ENCODE results near the gene ELANE. TPM values are rescaled to one million over a fixed set of nuclear protein-coding genes. Genes with fewer than 3 reads are reported as not detected.

ELANE gene
- total and polyA plus RNA-seq, 4 donors: 0.17 to 37.4 (median 1.8) TPM

DNA sequence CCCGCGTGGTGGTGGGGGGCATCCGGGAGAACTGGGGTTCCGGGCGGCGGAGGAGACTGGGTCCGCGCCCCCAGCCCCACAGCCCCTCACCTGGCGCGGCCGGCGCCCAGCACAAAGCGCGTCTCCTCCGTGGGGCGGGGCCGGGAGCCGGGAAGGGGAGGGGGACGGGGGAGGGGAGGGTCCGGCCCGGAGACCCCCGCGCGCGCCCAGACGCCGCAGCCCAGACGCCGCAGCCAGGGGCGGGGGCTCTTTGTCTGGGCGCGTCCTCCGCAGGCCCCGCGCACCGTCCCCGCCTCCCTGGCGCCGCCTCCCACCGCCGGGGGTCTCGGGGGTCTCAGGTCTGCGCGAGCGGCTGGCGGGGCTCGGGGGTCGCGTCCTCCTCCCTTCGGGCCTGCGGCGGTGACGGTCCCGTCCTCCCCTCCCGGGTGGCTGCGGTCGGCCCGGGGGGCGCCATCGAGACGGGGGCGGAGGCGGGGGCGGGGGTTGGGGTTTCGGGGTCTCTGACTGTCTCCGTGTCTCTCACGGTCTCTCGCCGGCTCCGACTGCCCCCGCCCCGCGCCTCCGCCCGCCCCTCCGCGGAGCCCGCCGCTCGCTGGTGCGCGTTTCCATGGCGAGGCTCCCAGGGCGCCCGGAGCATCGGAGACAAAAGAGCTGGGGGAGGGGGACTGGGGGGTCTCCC lies 30.1 kb upstream of the ELANE start, which contains the start of gene PLPPR3:
Gene PLPPR3, minus strand, starts transcription at position 131 of the 679 bp plus-strand sequence. CDS start 396 bp downstream, outside the sequence.
- Histone ChIP-seq H3K9me3 (ENCODE audit: control insufficient read depth in 4 of 4, low read length in 3 of 4) (no peaks in the 10 kb centered on the region), H3K27me3 (ENCODE audit: control insufficient read depth in 4 of 4, insufficient read depth in 4 of 4, low read length in 3 of 4) (peaks cover 0 to 6% (median 1%) of the 10 kb centered on the region in 4 donors), H3K4me3 (ENCODE audit: low read depth in 1 of 3, low read length in 3 of 3) (peak within 1 kb of the TSS in 1 of 3 donors; percentile 45), H3K36me3 (ENCODE audit: control insufficient read depth in 4 of 4, insufficient read depth in 3 of 4, low read depth in 1 of 4, low read length in 3 of 4) (no peaks in the 10 kb centered on the region), H3K4me1 (ENCODE audit: control insufficient read depth in 4 of 4, insufficient read depth in 4 of 4, low read length in 3 of 4) (peaks cover 0 to 8% (median 0%) of the 10 kb centered on the region in 4 donors), H3K27ac (ENCODE audit: low read depth in 1 of 2, low read length in 2 of 2) (no peak within 1 kb of the TSS), H3K9ac (ENCODE audit: low read depth in 1 of 2, low read length in 2 of 2) (no peak within 1 kb of the TSS)
- 3% methylated on average over 86 of the region's 86 CpGs for WGBS
- no peak for TF ChIP-seq HNF4G (IDR thresholded peaks at IDR 0.05)
- TF ChIP-seq EGR1 (IDR thresholded peaks at IDR 0.05; ENCODE audit: low read depth in 2 of 2): no peak
- no peak for TF ChIP-seq FOXA1 (IDR thresholded peaks at IDR 0.05)
- TF ChIP-seq RXRA (IDR thresholded peaks at IDR 0.05): no peak
- no peak for TF ChIP-seq SP1 (IDR thresholded peaks at IDR 0.05)
- no peak for TF ChIP-seq HNF4A (conservative IDR thresholded peaks at IDR 0.05)
- no peak for TF ChIP-seq RAD21 (IDR thresholded peaks at IDR 0.05)
- TF ChIP-seq, protein P1, sequence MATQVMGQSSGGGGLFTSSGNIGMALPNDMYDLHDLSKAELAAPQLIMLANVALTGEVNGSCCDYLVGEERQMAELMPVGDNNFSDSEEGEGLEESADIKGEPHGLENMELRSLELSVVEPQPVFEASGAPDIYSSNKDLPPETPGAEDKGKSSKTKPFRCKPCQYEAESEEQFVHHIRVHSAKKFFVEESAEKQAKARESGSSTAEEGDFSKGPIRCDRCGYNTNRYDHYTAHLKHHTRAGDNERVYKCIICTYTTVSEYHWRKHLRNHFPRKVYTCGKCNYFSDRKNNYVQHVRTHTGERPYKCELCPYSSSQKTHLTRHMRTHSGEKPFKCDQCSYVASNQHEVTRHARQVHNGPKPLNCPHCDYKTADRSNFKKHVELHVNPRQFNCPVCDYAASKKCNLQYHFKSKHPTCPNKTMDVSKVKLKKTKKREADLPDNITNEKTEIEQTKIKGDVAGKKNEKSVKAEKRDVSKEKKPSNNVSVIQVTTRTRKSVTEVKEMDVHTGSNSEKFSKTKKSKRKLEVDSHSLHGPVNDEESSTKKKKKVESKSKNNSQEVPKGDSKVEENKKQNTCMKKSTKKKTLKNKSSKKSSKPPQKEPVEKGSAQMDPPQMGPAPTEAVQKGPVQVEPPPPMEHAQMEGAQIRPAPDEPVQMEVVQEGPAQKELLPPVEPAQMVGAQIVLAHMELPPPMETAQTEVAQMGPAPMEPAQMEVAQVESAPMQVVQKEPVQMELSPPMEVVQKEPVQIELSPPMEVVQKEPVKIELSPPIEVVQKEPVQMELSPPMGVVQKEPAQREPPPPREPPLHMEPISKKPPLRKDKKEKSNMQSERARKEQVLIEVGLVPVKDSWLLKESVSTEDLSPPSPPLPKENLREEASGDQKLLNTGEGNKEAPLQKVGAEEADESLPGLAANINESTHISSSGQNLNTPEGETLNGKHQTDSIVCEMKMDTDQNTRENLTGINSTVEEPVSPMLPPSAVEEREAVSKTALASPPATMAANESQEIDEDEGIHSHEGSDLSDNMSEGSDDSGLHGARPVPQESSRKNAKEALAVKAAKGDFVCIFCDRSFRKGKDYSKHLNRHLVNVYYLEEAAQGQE (IDR thresholded peaks at IDR 0.05): no peak
- TF ChIP-seq JUND (IDR thresholded peaks at IDR 0.05): no peak
- TF ChIP-seq FOXA2 (IDR thresholded peaks at IDR 0.05): no peak
- no peak for DNase-seq (ENCODE audit: low spot score)

DNA sequence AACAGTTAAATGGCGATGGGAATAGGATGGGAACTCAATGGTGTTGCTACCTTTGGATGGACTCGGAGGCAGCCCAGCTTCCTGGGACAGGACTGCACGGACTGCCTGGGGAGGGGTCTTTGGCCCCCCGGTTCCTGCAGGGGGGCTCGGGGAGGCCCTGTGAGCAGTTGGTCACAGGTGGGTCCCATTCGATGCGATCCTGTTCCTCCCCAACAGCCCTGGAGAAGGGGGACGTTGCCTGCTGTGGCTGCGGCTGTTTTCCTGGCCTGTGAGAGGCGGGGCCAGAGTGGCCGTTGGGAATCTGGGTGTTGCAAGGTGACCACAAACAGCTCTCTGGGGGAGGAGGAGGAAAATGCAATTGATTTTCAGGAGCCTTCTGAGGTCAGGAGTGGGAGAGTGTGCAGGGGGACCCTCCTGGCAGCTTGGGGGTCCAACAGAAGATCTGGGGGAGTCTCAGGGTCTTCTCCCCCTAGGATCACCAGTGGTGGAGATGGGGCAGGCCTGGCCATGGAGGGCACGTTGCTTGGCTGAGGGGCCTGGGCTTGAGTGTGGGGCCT lies 28.5 kb upstream of the ELANE start:
- H3K4me3 ChIP-seq (ENCODE audit: low read depth in 1 of 3, low read length in 3 of 3): no peak overlapping the region
- DNase-seq (ENCODE audit: low spot score): no peak
- H3K4me1 ChIP-seq (ENCODE audit: control insufficient read depth in 4 of 4, insufficient read depth in 4 of 4, low read length in 3 of 4): peaks cover 0 to 8% (median 0%) of the 10 kb centered on the region in 4 donors
- H3K27me3 ChIP-seq (ENCODE audit: control insufficient read depth in 4 of 4, insufficient read depth in 4 of 4, low read length in 3 of 4): peaks cover 0 to 6% (median 1%) of the 10 kb centered on the region in 4 donors
- no peak overlapping the region for H3K9ac ChIP-seq (ENCODE audit: low read depth in 1 of 2, low read length in 2 of 2)
- H3K36me3 ChIP-seq (ENCODE audit: control insufficient read depth in 4 of 4, insufficient read depth in 3 of 4, low read depth in 1 of 4, low read length in 3 of 4): no peaks in the 10 kb centered on the region
- WGBS: 32% methylated on average over 12 of the region's 12 CpGs
- TF ChIP-seq, protein P2, sequence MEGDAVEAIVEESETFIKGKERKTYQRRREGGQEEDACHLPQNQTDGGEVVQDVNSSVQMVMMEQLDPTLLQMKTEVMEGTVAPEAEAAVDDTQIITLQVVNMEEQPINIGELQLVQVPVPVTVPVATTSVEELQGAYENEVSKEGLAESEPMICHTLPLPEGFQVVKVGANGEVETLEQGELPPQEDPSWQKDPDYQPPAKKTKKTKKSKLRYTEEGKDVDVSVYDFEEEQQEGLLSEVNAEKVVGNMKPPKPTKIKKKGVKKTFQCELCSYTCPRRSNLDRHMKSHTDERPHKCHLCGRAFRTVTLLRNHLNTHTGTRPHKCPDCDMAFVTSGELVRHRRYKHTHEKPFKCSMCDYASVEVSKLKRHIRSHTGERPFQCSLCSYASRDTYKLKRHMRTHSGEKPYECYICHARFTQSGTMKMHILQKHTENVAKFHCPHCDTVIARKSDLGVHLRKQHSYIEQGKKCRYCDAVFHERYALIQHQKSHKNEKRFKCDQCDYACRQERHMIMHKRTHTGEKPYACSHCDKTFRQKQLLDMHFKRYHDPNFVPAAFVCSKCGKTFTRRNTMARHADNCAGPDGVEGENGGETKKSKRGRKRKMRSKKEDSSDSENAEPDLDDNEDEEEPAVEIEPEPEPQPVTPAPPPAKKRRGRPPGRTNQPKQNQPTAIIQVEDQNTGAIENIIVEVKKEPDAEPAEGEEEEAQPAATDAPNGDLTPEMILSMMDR (IDR thresholded peaks at IDR 0.05; ENCODE audit: low read depth, low read length, missing input control): no peak
- TF ChIP-seq TAF1 (conservative IDR thresholded peaks at IDR 0.05) (no peak), NR2F2 (IDR thresholded peaks at IDR 0.05) (no peak), FOXA1 (IDR thresholded peaks at IDR 0.05) (no peak), YY1 (IDR thresholded peaks at IDR 0.05) (no peak)
- TF ChIP-seq, protein P3, sequence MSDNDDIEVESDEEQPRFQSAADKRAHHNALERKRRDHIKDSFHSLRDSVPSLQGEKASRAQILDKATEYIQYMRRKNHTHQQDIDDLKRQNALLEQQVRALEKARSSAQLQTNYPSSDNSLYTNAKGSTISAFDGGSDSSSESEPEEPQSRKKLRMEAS (IDR thresholded peaks at IDR 0.05): no peak
- TF ChIP-seq, protein P4, sequence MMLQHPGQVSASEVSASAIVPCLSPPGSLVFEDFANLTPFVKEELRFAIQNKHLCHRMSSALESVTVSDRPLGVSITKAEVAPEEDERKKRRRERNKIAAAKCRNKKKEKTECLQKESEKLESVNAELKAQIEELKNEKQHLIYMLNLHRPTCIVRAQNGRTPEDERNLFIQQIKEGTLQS (IDR thresholded peaks at IDR 0.05): no peak
- TF ChIP-seq, protein P5, sequence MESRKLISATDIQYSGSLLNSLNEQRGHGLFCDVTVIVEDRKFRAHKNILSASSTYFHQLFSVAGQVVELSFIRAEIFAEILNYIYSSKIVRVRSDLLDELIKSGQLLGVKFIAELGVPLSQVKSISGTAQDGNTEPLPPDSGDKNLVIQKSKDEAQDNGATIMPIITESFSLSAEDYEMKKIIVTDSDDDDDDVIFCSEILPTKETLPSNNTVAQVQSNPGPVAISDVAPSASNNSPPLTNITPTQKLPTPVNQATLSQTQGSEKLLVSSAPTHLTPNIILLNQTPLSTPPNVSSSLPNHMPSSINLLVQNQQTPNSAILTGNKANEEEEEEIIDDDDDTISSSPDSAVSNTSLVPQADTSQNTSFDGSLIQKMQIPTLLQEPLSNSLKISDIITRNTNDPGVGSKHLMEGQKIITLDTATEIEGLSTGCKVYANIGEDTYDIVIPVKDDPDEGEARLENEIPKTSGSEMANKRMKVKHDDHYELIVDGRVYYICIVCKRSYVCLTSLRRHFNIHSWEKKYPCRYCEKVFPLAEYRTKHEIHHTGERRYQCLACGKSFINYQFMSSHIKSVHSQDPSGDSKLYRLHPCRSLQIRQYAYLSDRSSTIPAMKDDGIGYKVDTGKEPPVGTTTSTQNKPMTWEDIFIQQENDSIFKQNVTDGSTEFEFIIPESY (IDR thresholded peaks at IDR 0.05): no peak
- TF ChIP-seq, protein P1 (IDR thresholded peaks at IDR 0.05): no peak
- no peak overlapping the region for H3K27ac ChIP-seq (ENCODE audit: low read depth in 1 of 2, low read length in 2 of 2)
- no peaks in the 10 kb centered on the region for H3K9me3 ChIP-seq (ENCODE audit: control insufficient read depth in 4 of 4, low read length in 3 of 4)
